WTC11 (cell line): Measurements from ENCODE around the gene ANP32E. TPM values are rescaled to one million over a fixed set of nuclear protein-coding genes. Genes with fewer than 3 reads are reported as not detected.

Experiments used
- CREM ChIP-seq: sonication (generic); formaldehyde crosslinking; IDR thresholded peaks from 2 replicates; pipeline ENCODE4 v1.8.1; 2022; ENCODE audit warnings: mild to moderate bottlenecking, missing genetic modification reagents, moderate library complexity
- JUN ChIP-seq: sonication (generic); formaldehyde crosslinking; IDR thresholded peaks from 2 replicates; pipeline ENCODE4 v1.8.0; 2023; ENCODE audit warnings: mild to moderate bottlenecking, missing genetic modification reagents
- KAT7 ChIP-seq: sonication (generic); formaldehyde crosslinking; IDR thresholded peaks from 2 replicates; pipeline ENCODE4 v1.8.1; 2023; ENCODE audit warnings: missing genetic modification reagents, mild to moderate bottlenecking, borderline replicate concordance
- NR3C1 ChIP-seq: sonication (generic); formaldehyde crosslinking; conservative IDR thresholded peaks from 2 replicates; pipeline ENCODE4 v1.8.1; 2023; ENCODE audit warnings: low read depth, mild to moderate bottlenecking, missing genetic modification reagents
- TP53 ChIP-seq: sonication (generic); formaldehyde crosslinking; IDR thresholded peaks from 2 replicates; pipeline ENCODE4 v1.8.1; 2023; ENCODE audit warnings: mild to moderate bottlenecking, missing genetic modification reagents
- ZNF138 ChIP-seq: sonication (generic); formaldehyde crosslinking; conservative IDR thresholded peaks from 2 replicates; pipeline ENCODE4 v1.8.1; 2022; ENCODE audit warnings: mild to moderate bottlenecking, moderate library complexity, missing genetic modification reagents
- ZNF219 ChIP-seq: sonication (generic); formaldehyde crosslinking; IDR thresholded peaks from 2 replicates; pipeline ENCODE4 v1.8.0; 2023; ENCODE audit warnings: missing genetic modification reagents, mild to moderate bottlenecking, borderline replicate concordance
- ZNF263 ChIP-seq: sonication (generic); formaldehyde crosslinking; IDR thresholded peaks from 2 replicates; pipeline ENCODE4 v1.8.1; 2022; ENCODE audit warnings: low read depth, mild to moderate bottlenecking, moderate library complexity, missing genetic modification reagents
- ZNF416 ChIP-seq: fragments of 250-450 bp; sonication (Bioruptor Pico); IDR thresholded peaks from 2 replicates; pipeline ENCODE4 v1.9.0; 2021; ENCODE audit warnings: mild to moderate bottlenecking, inconsistent platforms
- ZNF671 ChIP-seq: fragments of 250-450 bp; sonication (Bioruptor Pico); IDR thresholded peaks from 2 replicates; pipeline ENCODE4 v1.8.0; 2021; ENCODE audit warnings: mild to moderate bottlenecking
- total RNA-seq: library from RNA; stranded (reverse); gene quantifications from 3 replicates; pipeline ENCODE4 v1.2.3, GENCODE V29; 2021
- TF ChIP-seq, protein P1 (sequence below): sonication (generic); formaldehyde crosslinking; IDR thresholded peaks from 2 replicates; pipeline ENCODE4 v1.8.0; 2022; ENCODE audit warnings: missing genetic modification reagents
- TF ChIP-seq, protein P2 (sequence below): fragments of 250-450 bp; sonication (Bioruptor Pico); IDR thresholded peaks from 2 replicates; pipeline ENCODE4 v1.9.0; 2021; ENCODE audit warnings: mild to moderate bottlenecking
- TF ChIP-seq, protein P3 (sequence below): sonication (generic); formaldehyde crosslinking; IDR thresholded peaks from 2 replicates; pipeline ENCODE4 v1.8.1; 2023; ENCODE audit warnings: mild to moderate bottlenecking, missing genetic modification reagents
- TF ChIP-seq, protein P4 (sequence below): fragments of 250-450 bp; sonication (Bioruptor Pico); IDR thresholded peaks from 2 replicates; pipeline ENCODE4 v1.9.0; 2021; ENCODE audit warnings: moderate library complexity, mild to moderate bottlenecking, inconsistent platforms, borderline replicate concordance
- TF ChIP-seq, protein P5 (sequence below): fragments of 250-450 bp; sonication (Bioruptor Pico); conservative IDR thresholded peaks from 2 replicates; pipeline ENCODE4 v1.9.0; 2021; ENCODE audit warnings: mild to moderate bottlenecking
- TF ChIP-seq, protein P6 (sequence below): sonication (generic); formaldehyde crosslinking; IDR thresholded peaks from 2 replicates; pipeline ENCODE4 v1.8.0; 2023; ENCODE audit warnings: missing genetic modification reagents
- TF ChIP-seq, protein P7 (sequence below): sonication (generic); formaldehyde crosslinking; IDR thresholded peaks from 2 replicates; pipeline ENCODE4 v1.8.1; 2023; ENCODE audit warnings: mild to moderate bottlenecking, missing genetic modification reagents, borderline replicate concordance
- TF ChIP-seq, protein P8 (sequence below): sonication (generic); formaldehyde crosslinking; IDR thresholded peaks from 2 replicates; pipeline ENCODE4 v1.8.0; 2022; ENCODE audit warnings: mild to moderate bottlenecking, missing genetic modification reagents
- TF ChIP-seq, protein P9 (sequence below): sonication (generic); formaldehyde crosslinking; IDR thresholded peaks from 2 replicates; pipeline ENCODE4 v1.8.1; 2022; ENCODE audit warnings: mild to moderate bottlenecking, missing genetic modification reagents, moderate library complexity, borderline replicate concordance

ANP32E gene
- total RNA-seq, 1 experiment from 2014 or later, result 119 TPM

DNA sequence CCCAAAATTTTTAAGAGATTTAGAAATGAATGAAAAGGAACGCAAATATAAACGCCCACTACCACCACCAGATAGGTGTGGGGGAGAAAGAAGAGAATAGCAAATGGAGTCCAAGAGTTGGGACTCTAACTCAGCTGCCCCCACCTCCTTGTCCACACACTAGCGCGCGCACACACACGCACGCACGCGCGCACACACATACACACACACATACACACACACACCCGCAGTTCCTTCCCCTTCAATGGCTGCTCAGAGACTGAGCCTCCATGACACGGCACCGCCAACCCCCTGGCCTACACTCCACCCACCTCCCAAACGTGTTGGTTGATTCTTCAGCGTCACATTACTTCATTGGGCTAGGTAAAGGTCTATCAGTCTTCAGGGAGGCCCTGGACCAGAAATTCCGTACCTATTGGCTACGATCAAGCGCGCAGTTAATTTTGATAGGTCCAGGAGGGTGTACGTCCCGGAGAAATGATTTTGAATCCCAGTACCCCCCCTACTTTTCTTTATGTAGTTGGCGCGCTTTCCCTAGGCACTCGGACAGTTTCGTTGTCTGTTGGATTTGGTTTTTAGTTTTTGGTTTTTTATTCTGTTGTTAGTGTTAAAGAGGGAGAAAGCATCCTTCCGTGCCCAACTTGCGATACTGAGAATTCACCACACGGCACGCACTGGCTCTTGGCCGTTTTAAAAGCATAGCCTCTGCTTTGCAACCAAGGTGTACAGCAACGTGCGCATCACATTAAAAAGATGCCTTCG lies at the start of gene ANP32E (continued):
- TF ChIP-seq, protein P1, sequence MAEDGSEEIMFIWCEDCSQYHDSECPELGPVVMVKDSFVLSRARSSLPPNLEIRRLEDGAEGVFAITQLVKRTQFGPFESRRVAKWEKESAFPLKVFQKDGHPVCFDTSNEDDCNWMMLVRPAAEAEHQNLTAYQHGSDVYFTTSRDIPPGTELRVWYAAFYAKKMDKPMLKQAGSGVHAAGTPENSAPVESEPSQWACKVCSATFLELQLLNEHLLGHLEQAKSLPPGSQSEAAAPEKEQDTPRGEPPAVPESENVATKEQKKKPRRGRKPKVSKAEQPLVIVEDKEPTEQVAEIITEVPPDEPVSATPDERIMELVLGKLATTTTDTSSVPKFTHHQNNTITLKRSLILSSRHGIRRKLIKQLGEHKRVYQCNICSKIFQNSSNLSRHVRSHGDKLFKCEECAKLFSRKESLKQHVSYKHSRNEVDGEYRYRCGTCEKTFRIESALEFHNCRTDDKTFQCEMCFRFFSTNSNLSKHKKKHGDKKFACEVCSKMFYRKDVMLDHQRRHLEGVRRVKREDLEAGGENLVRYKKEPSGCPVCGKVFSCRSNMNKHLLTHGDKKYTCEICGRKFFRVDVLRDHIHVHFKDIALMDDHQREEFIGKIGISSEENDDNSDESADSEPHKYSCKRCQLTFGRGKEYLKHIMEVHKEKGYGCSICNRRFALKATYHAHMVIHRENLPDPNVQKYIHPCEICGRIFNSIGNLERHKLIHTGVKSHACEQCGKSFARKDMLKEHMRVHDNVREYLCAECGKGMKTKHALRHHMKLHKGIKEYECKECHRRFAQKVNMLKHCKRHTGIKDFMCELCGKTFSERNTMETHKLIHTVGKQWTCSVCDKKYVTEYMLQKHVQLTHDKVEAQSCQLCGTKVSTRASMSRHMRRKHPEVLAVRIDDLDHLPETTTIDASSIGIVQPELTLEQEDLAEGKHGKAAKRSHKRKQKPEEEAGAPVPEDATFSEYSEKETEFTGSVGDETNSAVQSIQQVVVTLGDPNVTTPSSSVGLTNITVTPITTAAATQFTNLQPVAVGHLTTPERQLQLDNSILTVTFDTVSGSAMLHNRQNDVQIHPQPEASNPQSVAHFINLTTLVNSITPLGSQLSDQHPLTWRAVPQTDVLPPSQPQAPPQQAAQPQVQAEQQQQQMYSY (CRISPR knock-in tag), result no peak
- TF ChIP-seq TP53 (CRISPR knock-in tag) (no peak), ZNF138 (CRISPR knock-in tag) (no peak), ZNF219 (CRISPR knock-in tag) (no peak), NR3C1 (CRISPR knock-in tag) (no peak), ZNF263 (no peak), JUN (CRISPR knock-in tag) (no peak), KAT7 (CRISPR knock-in tag) (no peak), ZNF671 (CRISPR knock-in tag) (no peak), CREM (CRISPR knock-in tag) (peak; percentile 80; the same call in 1 of the 2 replicates), ZNF416 (CRISPR knock-in tag) (no peak)
- TF ChIP-seq, protein P2, sequence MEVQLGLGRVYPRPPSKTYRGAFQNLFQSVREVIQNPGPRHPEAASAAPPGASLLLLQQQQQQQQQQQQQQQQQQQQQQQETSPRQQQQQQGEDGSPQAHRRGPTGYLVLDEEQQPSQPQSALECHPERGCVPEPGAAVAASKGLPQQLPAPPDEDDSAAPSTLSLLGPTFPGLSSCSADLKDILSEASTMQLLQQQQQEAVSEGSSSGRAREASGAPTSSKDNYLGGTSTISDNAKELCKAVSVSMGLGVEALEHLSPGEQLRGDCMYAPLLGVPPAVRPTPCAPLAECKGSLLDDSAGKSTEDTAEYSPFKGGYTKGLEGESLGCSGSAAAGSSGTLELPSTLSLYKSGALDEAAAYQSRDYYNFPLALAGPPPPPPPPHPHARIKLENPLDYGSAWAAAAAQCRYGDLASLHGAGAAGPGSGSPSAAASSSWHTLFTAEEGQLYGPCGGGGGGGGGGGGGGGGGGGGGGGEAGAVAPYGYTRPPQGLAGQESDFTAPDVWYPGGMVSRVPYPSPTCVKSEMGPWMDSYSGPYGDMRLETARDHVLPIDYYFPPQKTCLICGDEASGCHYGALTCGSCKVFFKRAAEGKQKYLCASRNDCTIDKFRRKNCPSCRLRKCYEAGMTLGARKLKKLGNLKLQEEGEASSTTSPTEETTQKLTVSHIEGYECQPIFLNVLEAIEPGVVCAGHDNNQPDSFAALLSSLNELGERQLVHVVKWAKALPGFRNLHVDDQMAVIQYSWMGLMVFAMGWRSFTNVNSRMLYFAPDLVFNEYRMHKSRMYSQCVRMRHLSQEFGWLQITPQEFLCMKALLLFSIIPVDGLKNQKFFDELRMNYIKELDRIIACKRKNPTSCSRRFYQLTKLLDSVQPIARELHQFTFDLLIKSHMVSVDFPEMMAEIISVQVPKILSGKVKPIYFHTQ (CRISPR knock-in tag), result no peak
- TF ChIP-seq, protein P3, sequence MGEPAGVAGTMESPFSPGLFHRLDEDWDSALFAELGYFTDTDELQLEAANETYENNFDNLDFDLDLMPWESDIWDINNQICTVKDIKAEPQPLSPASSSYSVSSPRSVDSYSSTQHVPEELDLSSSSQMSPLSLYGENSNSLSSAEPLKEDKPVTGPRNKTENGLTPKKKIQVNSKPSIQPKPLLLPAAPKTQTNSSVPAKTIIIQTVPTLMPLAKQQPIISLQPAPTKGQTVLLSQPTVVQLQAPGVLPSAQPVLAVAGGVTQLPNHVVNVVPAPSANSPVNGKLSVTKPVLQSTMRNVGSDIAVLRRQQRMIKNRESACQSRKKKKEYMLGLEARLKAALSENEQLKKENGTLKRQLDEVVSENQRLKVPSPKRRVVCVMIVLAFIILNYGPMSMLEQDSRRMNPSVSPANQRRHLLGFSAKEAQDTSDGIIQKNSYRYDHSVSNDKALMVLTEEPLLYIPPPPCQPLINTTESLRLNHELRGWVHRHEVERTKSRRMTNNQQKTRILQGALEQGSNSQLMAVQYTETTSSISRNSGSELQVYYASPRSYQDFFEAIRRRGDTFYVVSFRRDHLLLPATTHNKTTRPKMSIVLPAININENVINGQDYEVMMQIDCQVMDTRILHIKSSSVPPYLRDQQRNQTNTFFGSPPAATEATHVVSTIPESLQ (CRISPR knock-in tag), result no peak
- TF ChIP-seq, protein P4, sequence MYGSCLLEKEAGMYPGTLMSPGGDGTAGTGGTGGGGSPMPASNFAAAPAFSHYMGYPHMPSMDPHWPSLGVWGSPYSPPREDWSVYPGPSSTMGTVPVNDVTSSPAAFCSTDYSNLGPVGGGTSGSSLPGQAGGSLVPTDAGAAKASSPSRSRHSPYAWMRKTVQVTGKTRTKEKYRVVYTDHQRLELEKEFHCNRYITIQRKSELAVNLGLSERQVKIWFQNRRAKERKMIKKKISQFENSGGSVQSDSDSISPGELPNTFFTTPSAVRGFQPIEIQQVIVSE (CRISPR knock-in tag), result no peak
- TF ChIP-seq, protein P5, sequence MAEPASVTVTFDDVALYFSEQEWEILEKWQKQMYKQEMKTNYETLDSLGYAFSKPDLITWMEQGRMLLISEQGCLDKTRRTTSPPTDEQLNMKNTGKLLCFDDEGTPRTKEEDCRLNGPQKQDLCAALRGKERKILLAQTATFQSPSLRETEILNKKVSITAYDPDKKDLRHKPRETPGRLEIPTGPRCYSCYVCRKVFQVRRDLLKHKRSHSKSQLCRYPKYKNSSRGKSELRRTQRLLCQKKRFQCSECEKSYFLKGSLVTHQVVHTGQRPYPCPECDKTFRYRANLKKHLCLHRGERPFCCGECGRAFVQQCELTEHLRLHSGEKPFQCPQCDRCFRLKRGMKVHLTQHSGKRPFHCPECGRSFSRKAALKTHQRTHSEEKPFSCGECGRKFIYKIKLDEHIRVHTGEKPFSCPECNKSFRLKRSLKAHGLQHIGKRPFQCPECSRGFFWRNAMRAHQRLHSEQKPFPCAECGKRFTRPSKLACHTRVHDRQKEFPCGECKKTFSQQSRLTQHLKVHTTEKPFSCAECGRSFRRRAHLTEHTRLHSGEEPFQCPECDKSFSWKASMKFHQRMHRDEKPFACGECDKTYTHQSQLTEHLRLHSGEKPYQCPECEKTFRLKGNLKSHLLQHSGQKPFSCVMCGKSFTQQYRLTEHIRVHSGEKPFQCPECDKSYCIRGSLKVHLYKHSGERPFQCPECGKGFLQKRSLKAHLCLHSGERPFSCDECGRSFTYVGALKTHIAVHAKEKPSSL, result no peak
- TF ChIP-seq, protein P6, sequence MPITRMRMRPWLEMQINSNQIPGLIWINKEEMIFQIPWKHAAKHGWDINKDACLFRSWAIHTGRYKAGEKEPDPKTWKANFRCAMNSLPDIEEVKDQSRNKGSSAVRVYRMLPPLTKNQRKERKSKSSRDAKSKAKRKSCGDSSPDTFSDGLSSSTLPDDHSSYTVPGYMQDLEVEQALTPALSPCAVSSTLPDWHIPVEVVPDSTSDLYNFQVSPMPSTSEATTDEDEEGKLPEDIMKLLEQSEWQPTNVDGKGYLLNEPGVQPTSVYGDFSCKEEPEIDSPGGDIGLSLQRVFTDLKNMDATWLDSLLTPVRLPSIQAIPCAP (CRISPR knock-in tag), result peak; percentile 83
- TF ChIP-seq, protein P7, sequence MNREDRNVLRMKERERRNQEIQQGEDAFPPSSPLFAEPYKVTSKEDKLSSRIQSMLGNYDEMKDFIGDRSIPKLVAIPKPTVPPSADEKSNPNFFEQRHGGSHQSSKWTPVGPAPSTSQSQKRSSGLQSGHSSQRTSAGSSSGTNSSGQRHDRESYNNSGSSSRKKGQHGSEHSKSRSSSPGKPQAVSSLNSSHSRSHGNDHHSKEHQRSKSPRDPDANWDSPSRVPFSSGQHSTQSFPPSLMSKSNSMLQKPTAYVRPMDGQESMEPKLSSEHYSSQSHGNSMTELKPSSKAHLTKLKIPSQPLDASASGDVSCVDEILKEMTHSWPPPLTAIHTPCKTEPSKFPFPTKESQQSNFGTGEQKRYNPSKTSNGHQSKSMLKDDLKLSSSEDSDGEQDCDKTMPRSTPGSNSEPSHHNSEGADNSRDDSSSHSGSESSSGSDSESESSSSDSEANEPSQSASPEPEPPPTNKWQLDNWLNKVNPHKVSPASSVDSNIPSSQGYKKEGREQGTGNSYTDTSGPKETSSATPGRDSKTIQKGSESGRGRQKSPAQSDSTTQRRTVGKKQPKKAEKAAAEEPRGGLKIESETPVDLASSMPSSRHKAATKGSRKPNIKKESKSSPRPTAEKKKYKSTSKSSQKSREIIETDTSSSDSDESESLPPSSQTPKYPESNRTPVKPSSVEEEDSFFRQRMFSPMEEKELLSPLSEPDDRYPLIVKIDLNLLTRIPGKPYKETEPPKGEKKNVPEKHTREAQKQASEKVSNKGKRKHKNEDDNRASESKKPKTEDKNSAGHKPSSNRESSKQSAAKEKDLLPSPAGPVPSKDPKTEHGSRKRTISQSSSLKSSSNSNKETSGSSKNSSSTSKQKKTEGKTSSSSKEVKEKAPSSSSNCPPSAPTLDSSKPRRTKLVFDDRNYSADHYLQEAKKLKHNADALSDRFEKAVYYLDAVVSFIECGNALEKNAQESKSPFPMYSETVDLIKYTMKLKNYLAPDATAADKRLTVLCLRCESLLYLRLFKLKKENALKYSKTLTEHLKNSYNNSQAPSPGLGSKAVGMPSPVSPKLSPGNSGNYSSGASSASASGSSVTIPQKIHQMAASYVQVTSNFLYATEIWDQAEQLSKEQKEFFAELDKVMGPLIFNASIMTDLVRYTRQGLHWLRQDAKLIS (CRISPR knock-in tag), result 0 out of 2 replicates have a peak, but pooled peaks have one; percentile 70
- TF ChIP-seq, protein P8, sequence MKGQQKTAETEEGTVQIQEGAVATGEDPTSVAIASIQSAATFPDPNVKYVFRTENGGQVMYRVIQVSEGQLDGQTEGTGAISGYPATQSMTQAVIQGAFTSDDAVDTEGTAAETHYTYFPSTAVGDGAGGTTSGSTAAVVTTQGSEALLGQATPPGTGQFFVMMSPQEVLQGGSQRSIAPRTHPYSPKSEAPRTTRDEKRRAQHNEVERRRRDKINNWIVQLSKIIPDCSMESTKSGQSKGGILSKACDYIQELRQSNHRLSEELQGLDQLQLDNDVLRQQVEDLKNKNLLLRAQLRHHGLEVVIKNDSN (CRISPR knock-in tag), result no peak
- TF ChIP-seq, protein P9, sequence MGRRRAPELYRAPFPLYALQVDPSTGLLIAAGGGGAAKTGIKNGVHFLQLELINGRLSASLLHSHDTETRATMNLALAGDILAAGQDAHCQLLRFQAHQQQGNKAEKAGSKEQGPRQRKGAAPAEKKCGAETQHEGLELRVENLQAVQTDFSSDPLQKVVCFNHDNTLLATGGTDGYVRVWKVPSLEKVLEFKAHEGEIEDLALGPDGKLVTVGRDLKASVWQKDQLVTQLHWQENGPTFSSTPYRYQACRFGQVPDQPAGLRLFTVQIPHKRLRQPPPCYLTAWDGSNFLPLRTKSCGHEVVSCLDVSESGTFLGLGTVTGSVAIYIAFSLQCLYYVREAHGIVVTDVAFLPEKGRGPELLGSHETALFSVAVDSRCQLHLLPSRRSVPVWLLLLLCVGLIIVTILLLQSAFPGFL, result no peak
